DMS53 treated with DMSO at 0.1 percent for 48 hours (cell line): ENCODE results near the gene DNAJC11.

Experiments used
- DNase-seq: peaks from one replicate; lab custom pipeline; 2025; ENCODE audit not compliant: unreplicated experiment; lab: John Stamatoyannopoulos, UW

DNAJC11 gene

GRCh38 chr1:6586404-6586816, 115.2 kb downstream of the DNAJC11 start:
- no peak for DNase-seq

GRCh38 chr1:6585841-6586240, 115.8 kb downstream of the DNAJC11 start:
- no peak for DNase-seq

- DNase-seq: no peak
Measured at GRCh38 chr1:6585081-6585722, 116.4 kb downstream of the DNAJC11 start.
